HEK293T (cell line): Measurements from ENCODE around the gene DAPK1.

ENCODE experiments used
- FOXA1 ChIP-seq: fragments of 450-650 bp; IDR thresholded peaks from 2 replicates; pipeline ENCODE4 v1.6.1; 2016; ENCODE audit warnings: mild to moderate bottlenecking
- HDGF ChIP-seq: fragments of 450-650 bp; IDR thresholded peaks from 2 replicates; pipeline ENCODE4 v1.6.1; 2017; ENCODE audit warnings: antibody characterized with exemption, borderline replicate concordance
- LEF1 ChIP-seq: fragments of 450-650 bp; IDR thresholded peaks from 2 replicates; pipeline ENCODE4 v1.6.1; 2017; ENCODE audit warnings: mild to moderate bottlenecking, borderline replicate concordance

DNA sequence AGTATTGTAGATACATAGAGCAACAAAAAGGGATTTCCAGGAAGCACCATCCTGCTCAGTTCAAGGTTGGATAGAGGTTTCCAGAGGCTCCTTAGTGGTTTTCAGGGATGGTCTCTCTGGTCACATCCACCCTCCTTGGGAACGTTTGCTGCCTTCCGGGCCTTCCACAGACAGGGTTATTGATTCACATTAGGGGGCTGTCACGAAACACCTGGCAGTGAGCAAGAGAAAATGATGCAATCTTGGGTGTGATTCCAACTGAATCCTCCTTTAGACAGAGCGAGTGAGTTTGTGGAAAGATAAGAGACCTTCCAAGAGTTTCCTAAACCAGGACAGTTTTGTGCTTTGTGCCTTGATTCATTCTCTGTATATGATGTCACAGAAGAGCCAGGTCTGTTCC, 184.4 kb downstream of the DAPK1 start:
- TF ChIP-seq HDGF = no peak
- TF ChIP-seq LEF1 = no peak
- TF ChIP-seq FOXA1 = no peak
